ENCODE data around the gene SELENOM. TPM values are rescaled to one million over a fixed set of nuclear protein-coding genes. Genes with fewer than 3 reads are reported as not detected.
"Not testable (repeated sequence)": the region's sequence is repeated elsewhere in the genome, so short reads cannot be mapped to it uniquely, and the experiment has no call there.

Gene SELENOM
- total RNA-seq, 1 donor from 2014 or later = 35.0 TPM

- Histone ChIP-seq H3K4me3 (ENCODE audit: low read depth, low read length) (no peak overlapping the region), H3K27me3 (ENCODE audit: control insufficient read depth, insufficient read depth, low read length) (no peaks in the 10 kb centered on the region), H3K36me3 (ENCODE audit: control insufficient read depth, insufficient read depth, low read length) (no peaks in the 10 kb centered on the region)
- TF ChIP-seq, protein P1, sequence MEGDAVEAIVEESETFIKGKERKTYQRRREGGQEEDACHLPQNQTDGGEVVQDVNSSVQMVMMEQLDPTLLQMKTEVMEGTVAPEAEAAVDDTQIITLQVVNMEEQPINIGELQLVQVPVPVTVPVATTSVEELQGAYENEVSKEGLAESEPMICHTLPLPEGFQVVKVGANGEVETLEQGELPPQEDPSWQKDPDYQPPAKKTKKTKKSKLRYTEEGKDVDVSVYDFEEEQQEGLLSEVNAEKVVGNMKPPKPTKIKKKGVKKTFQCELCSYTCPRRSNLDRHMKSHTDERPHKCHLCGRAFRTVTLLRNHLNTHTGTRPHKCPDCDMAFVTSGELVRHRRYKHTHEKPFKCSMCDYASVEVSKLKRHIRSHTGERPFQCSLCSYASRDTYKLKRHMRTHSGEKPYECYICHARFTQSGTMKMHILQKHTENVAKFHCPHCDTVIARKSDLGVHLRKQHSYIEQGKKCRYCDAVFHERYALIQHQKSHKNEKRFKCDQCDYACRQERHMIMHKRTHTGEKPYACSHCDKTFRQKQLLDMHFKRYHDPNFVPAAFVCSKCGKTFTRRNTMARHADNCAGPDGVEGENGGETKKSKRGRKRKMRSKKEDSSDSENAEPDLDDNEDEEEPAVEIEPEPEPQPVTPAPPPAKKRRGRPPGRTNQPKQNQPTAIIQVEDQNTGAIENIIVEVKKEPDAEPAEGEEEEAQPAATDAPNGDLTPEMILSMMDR (IDR thresholded peaks at IDR 0.05; ENCODE audit: insufficient read depth, low read length, severe bottlenecking) = no peak
- DNase-seq (ENCODE audit: low read depth) = no peak
- no peak for FAIRE-seq
These were observed 43.0 kb downstream of the SELENOM start for GRCh38 chr22:31064369-31064768.

DNA sequence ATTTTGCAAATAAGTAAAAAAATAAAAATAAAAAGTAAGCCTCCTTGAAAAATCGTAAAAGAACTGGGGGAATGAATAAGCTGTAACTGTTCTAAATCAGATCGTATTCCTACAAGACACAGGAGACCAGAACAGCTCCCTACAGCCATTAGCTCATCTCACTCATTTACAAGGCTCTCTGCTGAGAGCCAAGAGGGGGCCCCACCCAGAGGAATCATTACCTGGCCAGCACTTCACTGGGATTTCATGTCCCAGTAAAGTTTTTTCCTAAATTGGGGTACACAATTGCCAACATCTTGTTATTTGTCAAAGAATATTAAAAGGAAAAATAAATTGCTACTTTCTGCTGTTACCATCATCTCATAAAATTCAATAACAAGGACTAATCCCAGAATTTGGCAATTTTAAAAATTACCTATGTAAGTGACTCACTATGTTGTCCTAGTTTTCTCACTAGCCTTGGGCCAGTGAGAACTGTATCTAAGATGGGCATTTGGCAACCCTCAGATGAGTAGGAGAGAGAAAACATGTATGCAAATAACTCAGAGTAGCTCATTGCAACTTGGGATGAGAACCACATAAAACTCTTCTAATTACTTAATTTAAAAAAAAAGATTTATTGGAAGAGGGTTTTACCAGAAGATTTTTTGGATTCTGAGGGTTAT is 44.7 kb downstream of the SELENOM start:
- TF ChIP-seq, protein P1 (IDR thresholded peaks at IDR 0.05; ENCODE audit: insufficient read depth, low read length, severe bottlenecking) = no peak
- H3K4me3 ChIP-seq (ENCODE audit: low read depth, low read length) = no peak overlapping the region
- FAIRE-seq (no peak), DNase-seq (ENCODE audit: low read depth) (peak; percentile 91)
- H3K36me3 ChIP-seq (ENCODE audit: control insufficient read depth, insufficient read depth, low read length) = no peaks in the 10 kb centered on the region
- no peaks in the 10 kb centered on the region for H3K27me3 ChIP-seq (ENCODE audit: control insufficient read depth, insufficient read depth, low read length)

DNA sequence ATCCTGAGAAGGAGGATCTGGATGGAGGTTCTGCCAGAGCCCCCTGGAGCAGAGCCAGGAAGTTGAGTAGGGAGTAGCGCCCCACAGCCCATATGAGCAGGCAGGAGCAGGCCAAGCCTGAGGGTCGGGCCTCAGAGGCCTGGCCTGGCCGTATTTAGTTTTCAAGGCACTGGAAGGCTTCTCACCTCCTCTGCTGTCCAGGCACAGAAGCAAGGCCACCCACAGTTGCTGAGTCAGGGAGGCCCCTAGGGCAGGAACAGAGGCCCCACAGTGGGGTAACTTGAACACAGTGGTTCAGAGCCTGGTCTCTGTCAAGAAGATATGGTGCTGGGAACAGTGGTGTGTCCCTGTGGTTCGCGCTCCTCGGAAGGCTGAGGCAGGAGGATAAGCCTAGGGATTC is 47.7 kb downstream of the SELENOM start:
- not testable (repeated sequence) for H3K27me3 ChIP-seq (ENCODE audit: control insufficient read depth, insufficient read depth, low read length); FAIRE-seq; H3K4me3 ChIP-seq (ENCODE audit: low read depth, low read length); H3K36me3 ChIP-seq (ENCODE audit: control insufficient read depth, insufficient read depth, low read length)
- DNase-seq (ENCODE audit: low read depth) = peak; percentile 15

DNA sequence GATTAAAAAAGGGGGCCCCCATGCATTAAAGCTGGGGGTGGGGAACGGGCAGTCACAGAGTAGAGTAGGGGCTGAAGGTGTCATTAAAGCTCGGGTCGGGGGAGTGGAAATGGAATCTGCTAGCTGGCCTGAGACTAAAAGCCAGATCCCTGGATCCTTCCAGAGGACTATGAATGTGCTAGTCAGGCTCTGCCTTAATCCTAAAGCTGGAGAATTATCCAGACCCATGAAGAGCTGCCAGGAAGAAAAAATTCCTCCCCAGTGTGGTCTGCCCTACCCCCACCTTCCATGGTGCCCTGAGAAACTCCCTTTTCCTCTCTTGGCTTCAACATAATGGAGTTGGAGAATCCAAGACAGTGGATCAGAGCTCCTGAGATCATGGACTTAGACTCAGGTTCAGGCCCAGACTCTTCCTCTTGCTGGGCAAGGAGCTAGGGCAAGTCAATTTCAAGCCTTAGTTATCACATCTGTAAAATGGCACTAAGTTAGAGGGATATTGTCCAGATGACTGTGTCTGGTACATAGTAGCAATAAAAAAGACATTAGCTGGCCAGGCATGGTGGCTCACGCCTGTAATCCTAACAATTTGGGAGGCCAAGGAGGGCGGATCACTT is 50.3 kb downstream of the SELENOM start:
- no peak for DNase-seq (ENCODE audit: low read depth)
- no peak overlapping the region for H3K4me3 ChIP-seq (ENCODE audit: low read depth, low read length)
- no peaks in the 10 kb centered on the region for H3K27me3 ChIP-seq (ENCODE audit: control insufficient read depth, insufficient read depth, low read length)
- H3K36me3 ChIP-seq (ENCODE audit: control insufficient read depth, insufficient read depth, low read length) = no peaks in the 10 kb centered on the region
- FAIRE-seq = no peak
- TF ChIP-seq, protein P1 (IDR thresholded peaks at IDR 0.05; ENCODE audit: insufficient read depth, low read length, severe bottlenecking) = no peak

- FAIRE-seq = peak; percentile 90
- H3K4me3 ChIP-seq (ENCODE audit: low read depth, low read length) = no peak overlapping the region
- H3K27me3 ChIP-seq (ENCODE audit: control insufficient read depth, insufficient read depth, low read length) = no peaks in the 10 kb centered on the region
- TF ChIP-seq, protein P1 (IDR thresholded peaks at IDR 0.05; ENCODE audit: insufficient read depth, low read length, severe bottlenecking) = no peak
- DNase-seq (ENCODE audit: low read depth) = peak; percentile 99
- H3K36me3 ChIP-seq (ENCODE audit: control insufficient read depth, insufficient read depth, low read length) = no peaks in the 10 kb centered on the region
These were observed 51.7 kb downstream of the SELENOM start for GRCh38 chr22:31055635-31056159.

DNA sequence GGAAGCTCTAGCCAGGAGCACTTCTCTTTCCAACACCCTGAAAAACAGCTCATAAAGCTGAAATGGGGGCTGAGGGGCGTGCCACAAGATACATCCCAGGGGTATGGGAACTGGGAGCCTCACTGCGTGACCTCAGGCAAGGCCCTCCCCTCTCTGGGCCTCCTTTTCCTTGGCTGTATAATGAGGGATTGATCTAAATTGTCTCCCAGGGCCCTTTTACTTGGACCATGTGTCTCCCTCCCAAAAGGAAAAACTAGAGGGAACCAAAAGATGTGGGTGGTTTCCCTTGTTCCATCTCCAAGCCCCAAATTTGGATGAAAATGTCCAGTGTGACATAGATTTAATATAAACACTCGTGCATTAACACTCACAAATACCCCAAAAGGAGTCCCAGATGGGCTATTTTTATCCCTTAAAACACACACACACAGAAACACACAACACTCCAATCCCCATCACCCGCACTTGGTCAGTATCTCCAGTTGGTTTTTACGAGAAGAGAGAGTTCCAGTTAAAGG is 52.2 kb downstream of the SELENOM start:
- FAIRE-seq (no peak), DNase-seq (ENCODE audit: low read depth) (no peak)
- H3K27me3 ChIP-seq (ENCODE audit: control insufficient read depth, insufficient read depth, low read length) = no peaks in the 10 kb centered on the region

More for the DNA sequence above, 52.2 kb downstream of the SELENOM start:
- TF ChIP-seq, protein P1 (IDR thresholded peaks at IDR 0.05; ENCODE audit: insufficient read depth, low read length, severe bottlenecking) = no peak
- Histone ChIP-seq H3K4me3 (ENCODE audit: low read depth, low read length) (no peak overlapping the region), H3K36me3 (ENCODE audit: control insufficient read depth, insufficient read depth, low read length) (no peaks in the 10 kb centered on the region)

Measured in bronchial epithelial cell (primary cell).